Smooth muscle cell (in vitro differentiated cells): Measurements from ENCODE around the gene CILP2. TPM values are rescaled to one million over a fixed set of nuclear protein-coding genes. Genes with fewer than 3 reads are reported as not detected.

Experiments
- DNase-seq: peaks from one replicate; lab custom pipeline; 2025; ENCODE audit not compliant: unreplicated experiment; lab: John Stamatoyannopoulos, UW
- H2AFZ ChIP-seq: fragments of 200-600 bp; sonication (generic); 2 replicates; pipeline ENCODE4 v1.6.0; 2016; ENCODE audit warnings: antibody characterized with exemption, low read depth, mild to moderate bottlenecking
- H3F3A ChIP-seq: fragments of 200-600 bp; sonication (generic); 2 replicates; pipeline ENCODE4 v1.6.0; 2017; ENCODE audit warnings: antibody characterized with exemption, low read depth
- H3K27ac ChIP-seq: fragments of 200-600 bp; sonication (generic); 2 replicates; pipeline ENCODE4 v1.5.1; 2016; ENCODE audit warnings: low read depth, mild to moderate bottlenecking
- H3K27me3 ChIP-seq: fragments of 200-600 bp; sonication (generic); 2 replicates; pipeline ENCODE4 v1.6.1; 2016; ENCODE audit warnings: low read depth, mild to moderate bottlenecking
- H3K36me3 ChIP-seq: fragments of 200-600 bp; sonication (generic); 2 replicates; pipeline ENCODE4 v1.5.1; 2016; ENCODE audit warnings: low read depth
- H3K4me1 ChIP-seq: fragments of 200-600 bp; sonication (generic); 2 replicates; pipeline ENCODE4 v1.5.1; 2016; ENCODE audit warnings: low read depth
- H3K4me2 ChIP-seq: fragments of 200-600 bp; sonication (generic); 2 replicates; pipeline ENCODE4 v1.6.0; 2016; ENCODE audit warnings: mild to moderate bottlenecking
- H3K4me3 ChIP-seq: fragments of 200-600 bp; sonication (generic); 2 replicates; pipeline ENCODE4 v1.5.1; 2016; ENCODE audit warnings: mild to moderate bottlenecking
- H3K79me2 ChIP-seq: fragments of 200-600 bp; sonication (generic); 2 replicates; pipeline ENCODE4 v1.6.0; 2016; ENCODE audit warnings: low read depth, mild to moderate bottlenecking
- H3K9ac ChIP-seq: fragments of 200-600 bp; sonication (generic); 2 replicates; pipeline ENCODE4 v1.6.0; 2016; ENCODE audit warnings: low read depth
- H3K9me3 ChIP-seq: fragments of 200-600 bp; sonication (generic); replicated peaks from 2 replicates; pipeline ENCODE4 v1.5.1; 2016; ENCODE audit warnings: low read depth
- H4K20me1 ChIP-seq: fragments of 200-600 bp; sonication (generic); 2 replicates; pipeline ENCODE4 v1.6.0; 2016; ENCODE audit warnings: low read depth
- WGBS: methylation state at CpG from one replicate; pipeline ENCODE4 v1.1.7; 2016; ENCODE audit warnings: low lambda C conversion rate; 5-methylcytosine and 5-hydroxymethylcytosine counted together
- polyA plus RNA-seq: library from polyadenylated mRNA; unstranded; fragments of >200 nt; fragmentation: Nextera tagmentation; extraction: Ambion mirVana; gene quantifications from 2 replicates; pipeline ENCODE4 v1.2.1, GENCODE V29; 2016
- total RNA-seq: library from RNA; depleted of rRNA; stranded (reverse); fragments of >200 nt; gene quantifications from 2 replicates; pipeline ENCODE4 v1.2.3, GENCODE V29; 2014
- TF ChIP-seq, protein P1 (sequence below): fragments of 200-600 bp; sonication (generic); IDR thresholded peaks from 2 replicates; pipeline ENCODE4 v1.5.1; 2017; ENCODE audit warnings: borderline replicate concordance, mild to moderate bottlenecking, antibody characterized with exemption; ENCODE audit not compliant: insufficient read depth, poor library complexity, severe bottlenecking

The CILP2 gene
- total and polyA plus RNA-seq, 2 experiments from 2014 or later, result 27.2 to 95.0 TPM

DNA sequence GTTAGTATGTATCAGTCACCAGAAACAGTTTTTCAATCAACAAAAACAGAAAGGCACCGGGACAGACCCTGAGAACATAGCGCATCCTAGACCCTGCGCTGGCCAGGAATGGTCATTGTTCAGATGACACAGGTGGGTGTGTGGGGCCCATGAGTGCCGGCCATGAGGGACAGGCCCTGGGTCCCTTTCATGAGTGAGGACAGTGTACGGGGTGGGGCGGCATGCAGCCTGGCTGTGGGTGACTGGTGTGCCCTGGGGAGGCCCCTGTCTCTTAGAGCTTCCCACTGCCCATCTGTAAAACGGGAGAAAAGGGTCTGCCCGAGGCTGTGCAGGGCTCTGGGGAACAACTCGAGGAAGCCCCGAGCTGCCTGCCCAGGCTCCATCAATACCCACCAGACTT lies 54.6 kb downstream of the CILP2 start:
- Histone ChIP-seq H3K4me2 (no peak overlapping the region), H3K4me1 (peaks cover 6% of the 10 kb centered on the region), H3K27me3 (no peaks in the 10 kb centered on the region), H2AFZ (no peak overlapping the region), H3K9ac (no peak overlapping the region), H3K4me3 (no peak overlapping the region), H3K36me3 (no peaks in the 10 kb centered on the region), H3K9me3 (no peaks in the 10 kb centered on the region), H3K79me2 (no peaks in the 10 kb centered on the region), H3K27ac (no peak overlapping the region), H4K20me1 (no peaks in the 10 kb centered on the region), H3F3A (no peaks in the 10 kb centered on the region)
- TF ChIP-seq, protein P1, sequence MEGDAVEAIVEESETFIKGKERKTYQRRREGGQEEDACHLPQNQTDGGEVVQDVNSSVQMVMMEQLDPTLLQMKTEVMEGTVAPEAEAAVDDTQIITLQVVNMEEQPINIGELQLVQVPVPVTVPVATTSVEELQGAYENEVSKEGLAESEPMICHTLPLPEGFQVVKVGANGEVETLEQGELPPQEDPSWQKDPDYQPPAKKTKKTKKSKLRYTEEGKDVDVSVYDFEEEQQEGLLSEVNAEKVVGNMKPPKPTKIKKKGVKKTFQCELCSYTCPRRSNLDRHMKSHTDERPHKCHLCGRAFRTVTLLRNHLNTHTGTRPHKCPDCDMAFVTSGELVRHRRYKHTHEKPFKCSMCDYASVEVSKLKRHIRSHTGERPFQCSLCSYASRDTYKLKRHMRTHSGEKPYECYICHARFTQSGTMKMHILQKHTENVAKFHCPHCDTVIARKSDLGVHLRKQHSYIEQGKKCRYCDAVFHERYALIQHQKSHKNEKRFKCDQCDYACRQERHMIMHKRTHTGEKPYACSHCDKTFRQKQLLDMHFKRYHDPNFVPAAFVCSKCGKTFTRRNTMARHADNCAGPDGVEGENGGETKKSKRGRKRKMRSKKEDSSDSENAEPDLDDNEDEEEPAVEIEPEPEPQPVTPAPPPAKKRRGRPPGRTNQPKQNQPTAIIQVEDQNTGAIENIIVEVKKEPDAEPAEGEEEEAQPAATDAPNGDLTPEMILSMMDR, result no peak
- WGBS, result 95% methylated on average over 10 of the region's 10 CpGs
- DNase-seq, result no peak

DNA sequence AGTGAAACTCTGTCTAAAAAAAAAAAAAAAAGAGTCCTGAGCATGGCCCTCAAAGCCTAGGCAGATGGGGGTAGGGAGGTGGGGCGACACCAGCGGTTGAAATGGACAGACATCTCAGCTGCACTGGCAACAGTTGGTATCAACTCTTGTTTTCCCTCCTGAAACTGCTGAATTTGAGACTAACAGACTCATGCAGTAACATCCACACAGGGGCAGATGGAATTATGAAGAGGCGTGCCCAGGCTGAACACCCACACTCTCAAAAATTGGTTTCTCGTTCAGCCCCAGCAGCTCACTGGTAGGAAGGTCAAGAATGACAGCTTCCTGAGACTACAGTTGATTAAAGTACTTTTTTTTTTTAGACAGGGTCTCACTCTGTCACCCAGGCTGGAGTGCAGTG lies 56.3 kb downstream of the CILP2 start:
- 92% methylated on average over 4 of the region's 4 CpGs for WGBS
- no peaks in the 10 kb centered on the region for H3K9me3 ChIP-seq
- no peak overlapping the region for H3K4me2 ChIP-seq
- no peaks in the 10 kb centered on the region for H3K36me3 ChIP-seq
- H3F3A ChIP-seq, result no peaks in the 10 kb centered on the region
- no peaks in the 10 kb centered on the region for H3K27me3 ChIP-seq
- no peaks in the 10 kb centered on the region for H3K79me2 ChIP-seq
- TF ChIP-seq, protein P1, result no peak
- H3K4me3 ChIP-seq, result no peak overlapping the region
- H3K9ac ChIP-seq, result no peak overlapping the region
- no peaks in the 10 kb centered on the region for H4K20me1 ChIP-seq
- DNase-seq, result no peak
- H3K27ac ChIP-seq, result no peak overlapping the region
- no peak overlapping the region for H2AFZ ChIP-seq
- peaks cover 6% of the 10 kb centered on the region for H3K4me1 ChIP-seq

DNA sequence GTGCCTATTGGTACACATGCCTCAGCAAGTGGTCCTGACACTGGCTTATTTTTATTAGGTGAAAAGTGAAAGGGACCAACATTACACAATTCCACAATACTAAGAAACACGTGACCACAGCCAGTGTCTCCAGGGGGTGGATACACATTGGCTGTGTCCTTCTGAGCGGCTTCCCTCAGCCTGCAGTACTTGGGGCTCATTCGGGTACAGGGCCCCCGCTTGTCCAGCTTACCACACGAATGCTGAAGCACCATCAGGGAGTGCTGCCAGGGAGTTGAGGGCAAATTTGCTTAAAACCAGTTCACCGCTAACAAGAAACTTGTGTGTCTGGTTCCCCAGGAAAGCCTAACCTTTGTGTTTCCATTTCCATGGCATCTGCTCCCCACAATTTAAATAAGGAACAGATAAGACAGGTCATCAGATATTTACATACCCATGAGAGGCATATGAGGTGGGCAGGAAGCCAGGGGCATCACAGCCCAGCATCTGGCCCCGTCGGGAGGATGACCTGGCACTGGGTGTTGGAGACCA lies 57.2 kb downstream of the CILP2 start:
- Histone ChIP-seq H3K4me1 (peaks cover 6% of the 10 kb centered on the region), H3K4me2 (no peak overlapping the region), H3K9me3 (no peaks in the 10 kb centered on the region), H3K4me3 (no peak overlapping the region), H4K20me1 (no peaks in the 10 kb centered on the region), H3K27ac (no peak overlapping the region), H3K9ac (no peak overlapping the region), H3K36me3 (no peaks in the 10 kb centered on the region), H2AFZ (no peak overlapping the region), H3K79me2 (no peaks in the 10 kb centered on the region), H3F3A (no peaks in the 10 kb centered on the region), H3K27me3 (no peaks in the 10 kb centered on the region)
- TF ChIP-seq, protein P1, result no peak
- DNase-seq, result no peak
- WGBS, result 75% methylated on average over 8 of the region's 8 CpGs

Other genes starting within 250 kb of the CILP2 start
- gene SUGP1, start 217.8 kb upstream of the CILP2 start, total RNA-seq, result 19.9 and 28.9 TPM in 2 replicates
- 47.4 and 54.1 TPM in 2 replicates for gene SUGP1, start 217.8 kb upstream of the CILP2 start, polyA plus RNA-seq
- gene MAU2, start 217.4 kb upstream of the CILP2 start, total RNA-seq, result 25.4 and 28.0 TPM in 2 replicates
- gene MAU2, start 217.4 kb upstream of the CILP2 start, polyA plus RNA-seq, result 19.9 and 27.6 TPM in 2 replicates
- gene GATAD2A, start 132.6 kb upstream of the CILP2 start, total RNA-seq, result 26.8 and 27.1 TPM in 2 replicates
- 27.0 and 38.3 TPM in 2 replicates for gene GATAD2A, start 132.6 kb upstream of the CILP2 start, polyA plus RNA-seq
- 1.3 and 5.4 TPM in 2 replicates for gene TSSK6, start 22.7 kb upstream of the CILP2 start, total RNA-seq
- gene TSSK6, start 22.7 kb upstream of the CILP2 start, polyA plus RNA-seq, result 0.31 and 0.49 TPM in 2 replicates
- gene NDUFA13, start 22.0 kb upstream of the CILP2 start, total RNA-seq, result 42.3 and 51.8 TPM in 2 replicates
- gene NDUFA13, start 22.0 kb upstream of the CILP2 start, polyA plus RNA-seq, result 559 and 575 TPM in 2 replicates
- gene YJEFN3, start 9.4 kb upstream of the CILP2 start, total RNA-seq, result 2.2 TPM in 2 replicates
- 5.8 and 11.1 TPM in 2 replicates for gene YJEFN3, start 9.4 kb upstream of the CILP2 start, polyA plus RNA-seq
- 2.5 TPM in 1 of 2 replicates, not detected in the other for gene PBX4, start 80.4 kb downstream of the CILP2 start, total RNA-seq
- gene PBX4, start 80.4 kb downstream of the CILP2 start, polyA plus RNA-seq, result 1.7 and 4.5 TPM in 2 replicates
- 13.2 and 15.1 TPM in 2 replicates for gene LPAR2, start 90.0 kb downstream of the CILP2 start, total RNA-seq
- 20.1 and 24.5 TPM in 2 replicates for gene LPAR2, start 90.0 kb downstream of the CILP2 start, polyA plus RNA-seq
- 3.9 and 8.0 TPM in 2 replicates for gene GMIP, start 105.4 kb downstream of the CILP2 start, total RNA-seq
- 19.5 and 19.8 TPM in 2 replicates for gene GMIP, start 105.4 kb downstream of the CILP2 start, polyA plus RNA-seq
- 48.1 and 51.7 TPM in 2 replicates for gene ATP13A1, start 125.4 kb downstream of the CILP2 start, total RNA-seq
- 51.4 and 57.3 TPM in 2 replicates for gene ATP13A1, start 125.4 kb downstream of the CILP2 start, polyA plus RNA-seq
- 5.4 and 6.6 TPM in 2 replicates for gene ZNF101, start 130.6 kb downstream of the CILP2 start, total RNA-seq
- 0.83 and 2.8 TPM in 2 replicates for gene ZNF101, start 130.6 kb downstream of the CILP2 start, polyA plus RNA-seq
- 3.8 and 7.6 TPM in 2 replicates for gene ZNF14, start 194.8 kb downstream of the CILP2 start, total RNA-seq
- gene ZNF14, start 194.8 kb downstream of the CILP2 start, polyA plus RNA-seq, result 1.2 and 2.4 TPM in 2 replicates